Activated CD4-positive, alpha-beta T cell treated with anti-CD3 and anti-CD28 coated beads, Interleukin-2, amount 50 U/mL, for 16 hours (primary cell): ENCODE results near the gene PAM.
"Not testable (repeated sequence)": the region's sequence is repeated elsewhere in the genome, so short reads cannot be mapped to it uniquely, and the experiment has no call there.

Source experiments
- DNase-seq: peaks from one replicate; pipeline ENCODE4 v3.0.0-alpha.2; 2020

The PAM gene

DNA sequence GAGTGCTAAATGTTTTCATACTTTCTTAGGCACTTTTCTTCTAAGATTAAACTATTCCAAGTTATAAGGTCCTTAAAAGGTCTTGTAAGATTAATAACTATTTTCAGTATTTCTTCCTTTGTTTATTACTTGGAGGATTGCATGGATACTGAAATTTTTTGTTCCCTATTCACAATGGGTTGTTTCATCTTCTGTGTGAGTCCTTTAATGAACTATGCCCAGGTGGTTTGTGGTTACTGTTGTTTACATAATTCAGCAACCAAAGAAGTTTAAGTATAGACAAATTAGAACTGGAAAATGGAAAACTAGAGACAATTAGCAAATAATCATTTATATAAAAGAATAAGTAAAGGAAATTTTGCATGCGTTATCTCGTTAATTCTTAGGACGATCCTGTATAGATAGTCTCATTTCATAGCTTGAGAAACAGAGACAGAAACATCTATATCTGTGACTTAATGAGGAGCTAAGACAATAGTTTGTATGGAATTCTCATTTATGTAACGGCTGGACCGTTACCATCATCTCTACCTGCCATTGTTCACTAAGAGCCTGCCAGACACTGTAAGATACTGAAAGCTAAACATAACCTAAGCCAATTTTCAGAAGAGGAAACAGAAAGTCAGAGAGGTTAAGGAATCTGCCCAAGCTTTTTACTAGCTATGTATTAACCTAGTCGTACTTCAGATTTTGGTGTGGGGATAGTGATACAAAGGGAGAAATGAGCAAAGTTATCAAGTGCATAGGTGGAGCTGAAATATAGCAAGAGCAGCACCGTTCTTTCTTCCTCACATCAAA, 148.2 kb downstream of the PAM start:
- DNase-seq: no peak

DNA sequence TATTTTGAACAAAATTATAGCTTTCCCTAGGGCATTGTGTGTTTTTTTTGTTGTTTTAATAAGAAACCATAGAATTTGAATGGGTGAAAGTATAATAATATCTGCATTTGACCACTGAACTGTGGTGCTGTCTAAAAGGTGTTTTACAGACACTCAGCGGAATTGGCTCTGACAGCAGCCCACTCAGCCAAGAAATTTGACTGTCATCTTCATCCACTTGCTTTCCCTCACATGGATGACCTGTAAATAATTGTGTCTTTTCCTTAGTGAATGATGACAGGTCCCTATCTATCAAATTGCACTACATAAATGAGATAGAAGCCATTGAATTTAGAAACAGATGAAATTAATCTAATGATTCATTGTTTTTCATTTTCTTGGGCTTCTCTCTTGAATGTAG, 150.0 kb downstream of the PAM start:
- DNase-seq: no peak

DNA sequence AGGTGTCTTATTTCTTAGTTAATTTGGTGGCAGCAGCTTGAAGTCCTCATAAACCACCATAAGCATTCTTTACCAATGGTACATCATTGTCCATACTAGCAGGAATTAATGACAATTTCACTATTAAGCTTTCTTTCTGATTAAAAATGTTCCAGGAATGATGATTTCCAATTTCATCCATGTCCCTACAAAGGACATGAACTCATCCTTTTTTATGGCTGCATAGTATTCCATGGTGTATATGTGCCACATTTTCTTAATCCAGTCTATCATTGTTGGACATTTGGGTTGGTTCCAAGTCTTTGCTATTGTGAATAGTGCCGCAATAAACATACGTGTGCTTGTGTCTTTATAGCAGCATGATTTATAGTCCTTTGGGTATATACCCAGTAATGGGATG, 152.0 kb downstream of the PAM start:
- not testable (repeated sequence) for DNase-seq

DNA sequence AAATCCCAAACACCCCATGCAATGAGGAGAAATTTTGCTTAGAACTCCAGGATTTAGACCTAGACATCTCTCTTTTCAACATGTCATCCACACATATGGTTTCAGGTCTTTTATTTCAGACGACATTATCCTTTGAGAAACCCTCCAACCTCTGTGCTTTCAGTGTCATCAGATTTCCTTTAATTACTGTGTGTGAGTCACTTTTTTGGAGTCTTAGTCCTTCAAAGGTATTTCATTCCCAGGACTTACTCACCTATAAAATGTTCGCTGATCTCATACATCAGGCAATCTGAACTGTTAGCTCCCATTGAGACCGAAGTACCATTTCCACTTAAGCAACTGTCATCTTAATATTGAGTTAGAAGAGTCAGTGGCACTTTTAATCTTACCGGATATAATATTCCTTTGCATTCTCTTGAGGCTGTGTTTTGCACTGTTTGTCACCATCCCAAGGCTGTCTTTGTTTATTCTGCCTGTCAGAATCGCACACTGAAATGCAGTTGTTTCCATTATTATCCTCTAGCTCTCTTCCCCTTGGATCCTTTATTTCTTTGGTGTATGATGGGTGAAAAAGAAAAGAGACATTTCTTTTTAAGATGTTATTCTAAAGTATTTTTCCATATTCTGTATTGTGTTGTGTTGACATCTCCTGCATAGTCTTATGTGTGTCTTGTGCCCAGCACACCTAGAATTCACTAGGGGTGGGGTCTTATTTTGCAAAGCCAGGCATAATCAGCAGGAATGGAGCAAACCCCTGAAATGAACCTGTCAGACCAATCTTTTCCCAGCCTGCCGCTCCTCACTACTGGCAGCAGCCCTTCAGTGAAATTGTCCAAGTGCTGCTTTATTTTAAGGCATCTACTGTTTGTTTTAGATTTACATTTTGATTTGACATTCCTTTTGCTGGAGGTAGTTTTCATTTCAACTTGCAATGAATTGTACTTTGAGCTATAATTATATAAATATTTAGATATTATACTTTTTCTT, 155.4 kb downstream of the PAM start:
- no peak for DNase-seq

DNA sequence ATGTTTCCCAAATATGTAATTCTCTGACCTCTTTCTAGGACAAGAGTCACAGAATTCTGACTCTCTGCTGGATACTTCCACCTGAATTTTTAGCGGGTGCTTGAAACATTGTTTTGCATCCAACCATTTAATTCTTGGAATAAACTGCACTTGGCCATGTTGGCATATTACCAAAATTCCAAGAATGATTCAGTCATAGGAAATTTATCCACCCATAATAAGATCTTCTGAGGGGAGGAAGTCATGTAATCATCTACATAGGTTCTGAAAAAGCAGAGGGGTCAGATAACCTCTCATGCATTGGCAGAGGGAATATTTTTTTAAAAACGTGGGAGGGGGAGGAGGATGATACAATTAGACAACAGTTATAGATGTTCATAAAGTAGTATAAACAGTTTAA, 156.9 kb downstream of the PAM start:
- no peak for DNase-seq

DNA sequence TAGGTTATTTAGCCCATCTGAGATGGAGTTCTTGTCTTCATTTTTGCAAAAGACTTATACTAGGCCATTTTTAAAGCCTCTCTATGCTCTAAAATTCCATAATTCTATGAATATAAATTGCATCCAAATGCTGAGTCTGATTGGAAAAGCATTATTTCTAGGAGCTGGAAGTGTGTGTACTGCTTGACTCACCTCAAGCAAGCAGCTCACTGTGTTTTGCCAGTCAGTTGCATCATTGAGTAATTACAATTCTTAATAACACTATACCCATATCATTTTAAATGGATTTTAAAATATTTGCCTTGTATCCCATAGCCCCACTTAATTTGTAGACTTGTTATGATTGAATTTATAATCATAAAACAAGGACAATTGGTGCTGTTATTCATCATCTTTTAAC, 161.0 kb downstream of the PAM start:
- DNase-seq: no peak

DNA sequence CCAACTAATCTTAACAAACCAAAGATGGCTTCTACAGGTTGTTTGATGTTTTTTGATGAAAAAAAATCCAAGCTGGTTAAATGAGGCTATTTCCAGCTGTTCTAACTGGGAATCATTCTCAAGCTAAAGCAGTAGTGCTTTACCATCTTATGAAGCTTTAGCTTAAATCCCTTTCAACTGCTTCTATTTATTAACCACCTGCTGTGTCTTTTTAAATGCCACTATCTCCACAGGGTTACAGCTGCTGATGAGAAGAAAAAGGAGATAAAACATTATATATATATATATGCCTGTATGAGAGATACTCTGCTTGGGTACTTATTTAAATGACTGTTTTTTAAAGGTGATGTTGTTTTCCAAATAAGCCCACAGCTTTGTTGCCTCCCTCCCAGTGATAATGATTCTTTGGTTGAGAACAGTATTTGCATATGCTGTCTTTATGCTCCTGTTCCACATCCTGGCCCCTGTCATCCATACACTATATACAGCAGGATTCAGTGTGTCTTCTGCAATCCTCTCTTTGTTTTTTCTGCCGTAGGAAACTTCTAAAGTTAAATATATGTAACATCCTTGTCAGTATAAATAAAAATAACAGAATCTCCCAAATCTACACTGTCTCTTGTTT, 164.0 kb downstream of the PAM start:
- no peak for DNase-seq

DNA sequence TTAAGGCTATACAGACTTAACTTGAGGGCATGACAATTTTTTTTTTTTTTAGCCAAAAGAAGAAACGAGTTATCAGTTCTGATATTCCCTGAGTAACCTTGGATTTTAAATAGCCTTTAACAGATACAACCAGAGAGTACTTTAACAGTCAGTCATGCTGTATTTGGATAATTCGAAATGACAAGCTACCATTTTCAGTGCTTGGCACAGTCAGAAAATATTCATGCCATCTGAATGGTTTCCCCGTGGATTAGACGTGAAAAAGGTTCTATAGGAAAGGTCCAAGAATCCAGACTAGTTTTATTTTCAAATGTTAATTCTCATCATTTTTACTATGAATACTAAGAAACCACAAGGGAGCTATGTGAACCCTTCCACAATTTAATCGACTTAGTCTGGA, 165.7 kb downstream of the PAM start:
- DNase-seq: no peak

DNA sequence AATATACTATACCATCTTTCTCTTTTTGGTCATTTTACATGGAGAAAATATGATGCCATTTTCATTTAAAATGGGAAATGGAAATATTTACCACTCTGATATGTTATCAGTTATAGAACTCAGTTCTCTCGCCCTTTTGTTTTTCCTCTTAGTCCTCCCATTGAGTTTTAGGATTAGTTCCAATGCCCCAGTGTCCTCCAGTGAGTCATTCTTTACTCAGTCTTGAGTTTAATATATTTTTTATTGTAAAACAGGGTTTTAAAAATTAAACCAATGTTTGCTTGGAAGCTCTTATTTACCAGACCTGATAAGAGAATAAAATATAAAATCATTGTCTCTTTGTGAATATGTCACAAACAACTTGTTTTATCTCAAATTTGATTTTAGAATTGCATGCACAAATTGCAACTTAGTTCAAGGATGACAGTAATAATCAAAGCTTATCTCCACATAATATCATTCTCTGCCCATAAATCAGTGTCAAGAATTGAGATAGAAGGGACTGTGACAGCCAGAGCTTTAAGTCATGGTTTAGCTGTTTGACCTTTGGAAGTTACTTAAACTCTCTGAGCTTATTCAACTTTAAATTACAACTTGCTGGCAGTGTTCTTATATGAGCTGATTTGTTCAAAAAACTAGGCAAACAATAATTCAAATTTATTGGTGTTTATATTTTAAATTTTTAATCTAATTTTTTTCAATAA, 166.4 kb downstream of the PAM start:
- no peak for DNase-seq

DNA sequence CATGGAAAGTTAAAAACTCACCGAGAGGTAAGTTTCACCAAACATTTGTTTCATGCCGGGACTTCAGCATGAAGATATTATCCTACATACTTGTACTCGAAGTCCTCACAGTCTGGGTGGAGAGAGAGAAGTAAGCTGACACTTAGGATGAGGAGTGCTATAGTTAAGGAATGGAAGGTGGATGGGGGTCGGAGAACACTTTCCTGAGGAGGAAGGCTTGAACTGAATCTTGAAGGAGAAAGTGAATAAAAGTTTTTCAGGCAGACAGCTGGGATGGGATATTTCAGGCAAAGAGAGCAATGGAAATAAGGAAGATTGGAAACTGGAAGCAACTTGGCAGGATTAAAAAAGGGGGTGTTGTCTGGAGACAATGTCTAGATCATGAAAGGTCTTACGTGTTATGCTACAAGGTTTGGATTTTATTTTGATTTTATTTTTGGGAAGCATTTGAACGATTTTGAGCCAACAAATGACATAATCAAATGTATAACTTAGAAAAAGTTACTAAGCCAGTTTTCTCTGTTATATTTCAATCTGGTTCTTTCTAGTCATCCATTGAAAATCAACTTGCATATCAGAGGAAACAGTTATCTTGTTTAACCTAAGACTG, 167.1 kb downstream of the PAM start:
- no peak for DNase-seq

DNA sequence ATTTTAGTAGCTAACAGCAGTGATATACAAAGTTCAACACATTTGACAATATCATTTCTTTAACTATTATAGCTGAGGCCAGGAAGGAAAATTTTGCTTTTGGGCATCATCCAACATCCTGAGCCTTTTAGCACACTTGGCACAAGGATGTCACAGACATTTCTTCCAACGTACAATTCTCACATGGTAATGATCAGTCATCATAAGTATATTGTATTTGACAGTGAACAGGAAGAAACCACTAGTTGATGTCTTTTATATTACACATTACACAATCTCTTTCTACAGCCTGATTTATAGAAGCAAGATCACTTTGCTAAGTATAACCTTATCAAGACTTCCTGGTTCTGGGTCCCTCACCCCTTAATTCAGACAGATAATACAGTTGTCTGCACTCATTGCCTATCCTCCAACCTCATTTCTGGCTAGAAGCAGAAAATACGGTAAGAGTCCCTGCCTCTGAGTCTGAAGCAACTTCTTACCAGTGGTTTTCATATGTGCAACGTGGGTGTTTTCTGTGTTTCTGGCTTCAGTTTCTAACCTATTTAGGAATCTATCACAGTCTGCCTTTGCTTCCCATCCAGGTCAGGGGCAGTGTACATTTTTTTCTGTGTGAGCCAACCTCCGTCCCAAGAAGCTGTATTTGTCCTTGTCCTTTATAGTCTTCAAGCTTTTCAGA, 167.8 kb downstream of the PAM start:
- DNase-seq: no peak

DNA sequence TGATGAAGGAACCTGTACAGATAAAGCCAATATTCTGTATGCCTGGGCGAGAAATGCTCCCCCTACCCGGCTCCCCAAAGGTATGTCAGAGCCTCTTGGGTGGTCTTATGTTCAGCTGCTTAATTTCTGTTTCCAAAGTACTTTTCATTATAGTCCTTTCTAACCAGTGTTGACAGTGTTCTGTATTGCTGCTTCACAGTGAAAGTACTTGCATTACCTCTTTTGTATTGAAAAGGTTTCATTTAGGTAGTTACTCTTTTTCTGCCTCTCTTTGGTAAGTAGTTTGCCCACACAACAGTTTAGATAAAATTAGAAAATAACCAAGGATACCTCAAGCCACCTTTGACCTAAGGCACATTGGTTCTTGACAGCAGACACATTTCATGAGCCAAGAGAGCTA, 169.9 kb downstream of the PAM start:
- no peak for DNase-seq

DNA sequence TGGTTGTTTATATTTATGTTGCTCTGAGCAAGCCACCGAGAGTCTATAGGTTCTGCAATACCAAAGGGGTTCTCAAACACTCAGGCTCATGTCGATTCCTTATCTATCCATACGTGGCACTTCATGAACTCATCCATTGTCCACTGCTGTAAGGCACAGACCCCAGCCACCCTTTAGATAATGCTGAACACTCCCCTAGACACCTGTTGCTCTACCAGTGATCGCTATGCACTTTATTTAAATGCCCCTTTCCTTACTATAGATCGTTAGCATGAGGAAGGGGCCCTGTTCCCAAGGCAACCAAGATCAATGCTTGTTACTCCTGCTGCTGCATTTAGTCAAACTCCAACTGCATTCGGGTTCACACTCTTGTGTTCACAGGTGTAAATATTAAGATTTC, 171.9 kb downstream of the PAM start:
- DNase-seq: no peak

DNA sequence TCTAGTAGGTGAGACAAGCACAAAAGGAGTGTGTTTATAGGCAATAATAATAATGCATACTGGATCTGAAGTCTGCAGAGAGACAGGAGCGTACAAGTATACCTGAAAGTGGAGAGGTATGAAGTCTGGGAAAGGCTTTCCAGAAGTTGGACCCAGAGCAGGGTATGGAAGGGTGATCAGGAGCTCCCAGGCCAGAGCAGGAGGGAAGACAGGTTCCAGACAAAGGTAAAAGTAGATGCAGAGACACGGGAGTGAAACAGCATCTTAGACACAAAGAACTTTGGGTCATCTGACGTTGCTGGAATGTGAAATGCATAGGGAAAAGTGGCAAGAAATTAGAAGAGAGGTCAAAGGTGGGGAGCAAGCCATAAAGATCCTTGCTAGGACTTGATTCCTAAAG, 175.1 kb downstream of the PAM start:
- no peak for DNase-seq

DNA sequence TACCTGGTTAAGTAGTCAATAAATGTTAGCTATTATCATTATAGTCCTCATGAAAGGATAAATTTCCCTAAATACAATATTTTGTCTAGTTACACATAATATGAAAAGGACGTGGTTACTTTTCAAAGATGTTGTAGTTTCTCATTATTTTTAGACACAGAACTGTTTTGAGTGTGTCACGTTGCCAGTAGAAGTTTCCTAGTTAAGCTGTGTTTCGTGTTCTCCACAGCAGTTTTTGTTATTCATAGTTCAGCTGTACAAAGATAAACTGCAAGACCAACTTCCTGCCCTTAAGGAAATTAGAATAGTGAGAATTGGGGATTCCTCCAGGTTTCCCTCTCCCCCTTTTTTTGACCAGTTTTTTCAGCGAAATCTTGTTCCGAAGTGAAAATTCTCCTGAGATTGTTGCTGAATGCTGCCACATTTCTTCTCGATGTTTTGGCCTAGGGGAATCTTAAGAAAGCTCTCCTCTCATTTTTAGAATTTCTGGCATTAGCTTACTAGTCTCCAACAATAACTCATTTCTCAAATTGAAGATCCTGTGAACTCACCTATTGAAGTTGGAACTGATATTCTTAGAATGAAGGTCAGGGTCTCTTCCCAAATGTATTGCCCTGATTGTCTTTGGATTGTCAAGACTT, 176.1 kb downstream of the PAM start:
- no peak for DNase-seq

DNA sequence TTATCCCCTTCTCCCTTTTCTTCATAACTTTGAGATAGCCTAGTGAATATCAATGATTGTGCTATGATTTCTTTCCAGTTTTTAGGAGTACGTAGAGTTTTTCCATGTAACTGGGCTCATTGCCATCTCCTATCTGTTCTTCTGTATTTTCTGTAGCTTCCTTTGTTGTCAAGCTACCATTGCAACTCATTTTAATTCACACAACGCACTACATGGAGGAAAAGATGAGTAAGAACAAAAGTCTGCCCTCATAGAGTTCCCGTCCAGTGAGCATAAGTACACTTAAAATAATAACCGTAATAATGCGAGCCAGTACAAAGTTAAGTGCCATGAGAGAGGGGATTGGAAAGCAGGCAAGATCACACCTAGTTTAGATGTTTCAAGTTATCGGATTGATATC, 177.7 kb downstream of the PAM start:
- DNase-seq: peak; percentile 24

DNA sequence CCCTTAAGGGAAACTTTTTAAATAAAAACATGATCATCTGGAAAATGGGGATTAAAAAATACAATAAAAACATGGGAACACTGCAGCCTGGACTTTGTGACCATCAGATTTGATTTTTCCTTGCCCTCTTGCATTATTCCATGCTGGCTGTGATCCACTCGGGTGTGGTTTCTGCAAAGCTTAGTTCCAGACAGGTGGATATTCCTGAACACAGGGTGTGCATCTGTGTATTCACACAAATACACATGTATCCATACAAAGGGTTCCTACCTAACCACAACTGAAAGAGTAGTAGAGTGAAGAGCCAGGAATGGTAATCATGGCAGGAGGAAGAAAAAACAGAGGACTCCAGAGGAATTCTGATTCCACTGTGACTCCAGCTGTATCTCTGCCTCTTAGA, 178.2 kb downstream of the PAM start:
- DNase-seq: no peak

DNA sequence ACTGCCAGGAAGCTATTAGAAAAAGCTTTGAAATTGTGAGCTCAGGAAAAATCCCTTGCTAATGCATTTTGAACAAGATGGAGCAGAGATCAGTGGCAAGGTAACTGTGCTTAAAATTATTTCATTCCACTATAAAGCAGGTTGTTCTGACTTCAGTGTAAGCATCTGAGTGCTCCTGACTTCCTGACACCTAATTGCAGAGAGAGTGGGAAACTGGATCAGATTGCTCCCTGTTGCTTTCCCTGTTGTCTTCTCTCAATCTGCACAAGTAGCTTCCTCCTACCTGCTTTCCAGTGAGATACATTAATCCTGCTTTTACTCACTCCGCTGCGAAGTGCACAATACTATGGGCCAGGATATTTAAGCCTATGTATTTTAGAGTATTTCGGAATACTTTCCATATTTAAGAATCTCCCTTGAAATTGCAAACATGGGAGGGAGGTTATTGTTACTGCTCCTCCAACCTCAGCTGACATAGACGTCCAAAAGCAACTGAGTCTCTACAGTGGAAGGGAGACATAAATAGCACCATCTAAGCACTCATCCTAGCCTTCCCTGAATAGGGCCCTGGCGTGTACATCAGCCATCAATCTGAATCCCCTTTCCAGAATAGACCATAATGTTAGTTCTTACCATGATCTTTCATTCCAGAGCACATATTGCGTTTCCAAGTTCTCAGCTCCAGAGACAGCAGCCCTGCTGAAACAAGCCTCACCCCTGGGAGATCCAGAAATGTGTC, 178.8 kb downstream of the PAM start:
- no peak for DNase-seq

DNA sequence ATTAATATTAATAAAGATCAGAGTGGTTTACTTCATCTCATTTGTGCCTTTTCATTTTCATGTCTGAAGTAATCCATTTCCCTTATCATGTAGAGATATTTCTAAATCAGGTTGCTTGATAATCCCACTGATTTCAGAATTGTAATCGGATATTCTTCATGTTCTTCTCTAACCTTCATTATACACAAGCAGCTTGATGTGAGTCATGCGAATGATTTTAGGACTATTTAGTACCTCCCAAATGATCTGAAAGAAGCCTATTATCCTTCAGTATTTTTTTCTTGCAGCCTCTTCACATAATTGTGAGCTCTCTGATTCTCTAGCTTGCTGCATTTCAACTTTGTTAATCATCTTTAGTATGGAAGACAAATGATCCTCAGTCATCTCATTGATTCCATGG, 182.8 kb downstream of the PAM start:
- DNase-seq: no peak

DNA sequence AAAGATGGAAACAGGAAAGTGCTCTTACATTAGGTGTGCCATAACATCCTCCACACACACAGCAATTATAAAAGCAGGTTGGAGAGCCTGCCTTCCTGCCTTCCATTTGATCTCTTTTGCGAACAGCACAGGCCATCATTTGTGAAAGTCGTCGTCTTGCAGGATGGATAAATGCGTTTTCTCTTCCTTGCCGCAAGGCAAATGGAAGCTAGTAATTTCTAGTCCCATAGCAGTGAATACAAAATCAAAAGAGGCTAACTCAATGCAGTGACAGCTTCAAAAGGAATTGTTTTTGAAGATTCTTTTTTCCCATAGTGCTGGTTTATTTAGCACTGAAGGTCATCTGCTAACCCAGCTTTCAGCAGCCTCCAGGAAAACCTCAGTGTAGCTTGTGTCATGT, 186.0 kb downstream of the PAM start:
- DNase-seq: no peak

DNA sequence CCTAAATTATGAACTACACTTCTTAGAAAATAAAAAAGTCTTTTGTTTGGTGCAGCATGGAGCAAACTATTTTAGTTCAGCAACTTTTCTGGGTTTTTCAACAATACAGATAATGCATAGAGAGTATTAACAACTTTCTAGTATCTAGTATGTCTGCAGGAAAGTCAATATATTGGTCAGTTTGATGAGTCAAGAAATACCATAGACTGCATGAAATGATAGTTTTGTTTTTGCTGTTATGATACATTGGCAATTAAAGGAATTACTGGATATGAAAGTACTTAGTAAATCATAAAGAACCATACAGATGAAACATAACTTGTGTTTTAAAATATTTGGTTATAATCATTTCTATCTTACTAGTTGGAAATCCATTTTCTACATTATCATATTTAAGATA, 191.3 kb downstream of the PAM start:
- DNase-seq: peak; percentile 17
